Astrocyte of the cerebellum (primary cell): ENCODE data around the gene ASCC3.

Source experiments
- DNase-seq: peaks from one replicate; pipeline ENCODE4 v3.0.0-alpha.2; 2011; ENCODE audit warnings: low read depth
- H3K4me3 ChIP-seq: 2 replicates; pipeline ENCODE4 v1.5.1; 2011; ENCODE audit warnings: mild to moderate bottlenecking, low read depth, low read length, moderate library complexity
- CTCF ChIP-seq: IDR thresholded peaks from 2 replicates; pipeline ENCODE4 v1.5.1; 2012; ENCODE audit warnings: low read length, low read depth, moderate library complexity, mild to moderate bottlenecking; ENCODE audit errors: missing control alignments
- in situ Hi-C: cut with HindIII; loops from 2 replicates; pipeline ENCODE4 v1.10.0; 2017; ENCODE audit warnings: low sequenced_read_pairs

ASCC3 gene

GRCh38 chr6:100880853-100881706, at the start of gene ASCC3:
ASCC3 (minus strand) TSS chr6:100881329; CDS start chr6:100867997, 13,332 bp downstream.
- H3K4me3 ChIP-seq = peak within 1 kb of the TSS; percentile 90
- no peak for TF ChIP-seq CTCF
- DNase-seq = peak; percentile 62
- in situ Hi-C loops = no loop called here

- in situ Hi-C loops = no loop called here
- no peak for DNase-seq
- no peak overlapping the region for H3K4me3 ChIP-seq
- no peak for TF ChIP-seq CTCF
Measured at GRCh38 chr6:100925749-100926148, 44.6 kb upstream of the ASCC3 start.

- TF ChIP-seq CTCF = no peak
- no peak for DNase-seq
- no peak overlapping the region for H3K4me3 ChIP-seq
- in situ Hi-C loops = no loop called here
Measured at GRCh38 chr6:100924534-100925227, 43.6 kb upstream of the ASCC3 start.

- H3K4me3 ChIP-seq = no peak overlapping the region
- no peak for TF ChIP-seq CTCF
- DNase-seq = no peak
- in situ Hi-C loops = no loop called here
Measured at GRCh38 chr6:100923481-100924165, 42.5 kb upstream of the ASCC3 start.

- H3K4me3 ChIP-seq = no peak overlapping the region
- DNase-seq = no peak
- no peak for TF ChIP-seq CTCF
- in situ Hi-C loops = no loop called here
Measured at GRCh38 chr6:100920028-100920605, 39.0 kb upstream of the ASCC3 start.

GRCh38 chr6:100918152-100918551, 37.0 kb upstream of the ASCC3 start:
- DNase-seq = no peak
- in situ Hi-C loops = no loop called here
- no peak for TF ChIP-seq CTCF
- H3K4me3 ChIP-seq = no peak overlapping the region
